OCI-M2 (cell line): ENCODE data around the gene PIK3C2G.
"Not testable (repeated sequence)": the region's sequence is repeated elsewhere in the genome, so short reads cannot be mapped to it uniquely, and the experiment has no call there.

ENCODE experiments used
- DNase-seq: peaks from one replicate; lab custom pipeline; 2025; ENCODE audit not compliant: unreplicated experiment; lab: John Stamatoyannopoulos, UW

PIK3C2G gene

GRCh38 chr12:18468246-18469075 is 207.1 kb downstream of the PIK3C2G start:
- DNase-seq, result no peak

- DNase-seq, result no peak
Observed at GRCh38 chr12:18470251-18470650, 208.9 kb downstream of the PIK3C2G start.

- no peak for DNase-seq
Observed at GRCh38 chr12:18472304-18472703, 211.0 kb downstream of the PIK3C2G start.

GRCh38 chr12:18472806-18473205 is 211.5 kb downstream of the PIK3C2G start:
- DNase-seq, result no peak

- DNase-seq, result no peak
Observed at GRCh38 chr12:18476861-18477260, 215.5 kb downstream of the PIK3C2G start.

- no peak for DNase-seq
Observed at GRCh38 chr12:18479256-18479655, 217.9 kb downstream of the PIK3C2G start.

- DNase-seq, result no peak
Observed at GRCh38 chr12:18482601-18483120, 221.3 kb downstream of the PIK3C2G start.

- DNase-seq, result no peak
Observed at GRCh38 chr12:18483698-18484325, 222.5 kb downstream of the PIK3C2G start.

GRCh38 chr12:18486036-18486435 is 224.7 kb downstream of the PIK3C2G start:
- no peak for DNase-seq

- DNase-seq, result no peak
Observed at GRCh38 chr12:18487509-18487908, 226.2 kb downstream of the PIK3C2G start.

- no peak for DNase-seq
Observed at GRCh38 chr12:18492372-18493025, 231.2 kb downstream of the PIK3C2G start.

GRCh38 chr12:18496156-18496555 is 234.8 kb downstream of the PIK3C2G start:
- no peak for DNase-seq

GRCh38 chr12:18500160-18500574 is 238.8 kb downstream of the PIK3C2G start:
- not testable (repeated sequence) for DNase-seq

- DNase-seq, result not testable (repeated sequence)
Observed at GRCh38 chr12:18500736-18501135, 239.4 kb downstream of the PIK3C2G start.

- no peak for DNase-seq
Observed at GRCh38 chr12:18502422-18502968, 241.2 kb downstream of the PIK3C2G start.

GRCh38 chr12:18521461-18521860 is 260.1 kb downstream of the PIK3C2G start:
- DNase-seq, result no peak

- no peak for DNase-seq
Observed at GRCh38 chr12:18522806-18523205, 261.5 kb downstream of the PIK3C2G start.

- DNase-seq, result not testable (repeated sequence)
Observed at GRCh38 chr12:18542497-18542896, 281.2 kb downstream of the PIK3C2G start.

GRCh38 chr12:18546399-18546798 is 285.1 kb downstream of the PIK3C2G start:
- DNase-seq, result no peak

- no peak for DNase-seq
Observed at GRCh38 chr12:18549598-18549997, 288.3 kb downstream of the PIK3C2G start.

- DNase-seq, result no peak
Observed at GRCh38 chr12:18551106-18551505, 289.8 kb downstream of the PIK3C2G start.
